DMS153 (cell line): ENCODE data around the gene C2CD3.
"Not testable (repeated sequence)": the region's sequence is repeated elsewhere in the genome, so short reads cannot be mapped to it uniquely, and the experiment has no call there.

Source experiments
- DNase-seq: peaks from one replicate; lab custom pipeline; 2025; lab: John Stamatoyannopoulos, UW

The C2CD3 gene

DNA sequence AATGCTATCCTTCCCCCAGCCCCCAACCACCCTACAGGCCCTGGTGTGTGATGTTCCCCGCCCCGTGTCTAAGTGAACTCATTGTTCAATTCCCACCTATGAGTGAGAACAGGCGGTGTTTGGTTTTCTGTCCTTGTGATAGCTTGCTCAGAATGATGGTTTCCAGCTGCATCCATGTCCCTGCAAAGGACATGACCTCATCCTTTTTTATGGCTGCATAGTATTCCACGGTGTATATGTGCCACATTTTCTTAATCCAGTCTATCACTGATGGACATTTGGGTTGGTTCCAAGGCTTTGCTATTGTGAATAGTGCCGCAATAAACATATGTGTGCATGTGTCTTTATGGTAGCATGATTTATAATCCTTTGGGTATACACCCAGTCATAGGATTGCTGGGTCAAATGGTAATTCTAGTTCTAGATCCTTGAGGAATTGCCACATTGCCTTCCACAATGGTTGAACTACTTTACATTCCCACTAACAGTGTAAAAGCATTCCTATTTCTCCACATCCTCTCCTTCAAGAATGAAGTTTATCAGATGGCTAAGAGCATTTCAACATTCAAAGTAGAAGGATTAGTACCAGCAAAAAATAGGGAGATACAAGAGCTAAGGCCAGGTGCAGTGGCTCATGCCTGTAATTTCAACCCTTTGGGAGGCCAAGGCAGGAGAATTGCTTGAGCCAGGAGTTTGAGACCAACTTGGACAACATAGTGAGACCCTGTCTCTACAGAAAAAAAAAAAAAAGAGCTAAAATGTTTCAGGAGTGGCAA is 50.4 kb downstream of the C2CD3 start:
- not testable (repeated sequence) for DNase-seq

DNA sequence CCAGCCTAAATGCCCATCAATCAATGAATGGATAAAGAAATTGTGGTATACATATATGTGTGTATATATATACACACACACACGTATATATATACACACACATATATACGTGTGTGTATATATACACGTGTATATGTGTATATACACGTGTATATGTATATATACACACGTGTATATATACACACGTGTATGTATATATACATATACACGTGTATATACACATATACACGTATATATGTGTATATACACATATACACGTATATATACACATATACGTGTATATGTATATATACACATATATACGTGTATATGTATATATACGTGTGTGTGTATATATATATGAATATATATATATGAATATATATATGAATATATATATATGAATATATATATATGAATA is 54.1 kb downstream of the C2CD3 start:
- no peak for DNase-seq

DNA sequence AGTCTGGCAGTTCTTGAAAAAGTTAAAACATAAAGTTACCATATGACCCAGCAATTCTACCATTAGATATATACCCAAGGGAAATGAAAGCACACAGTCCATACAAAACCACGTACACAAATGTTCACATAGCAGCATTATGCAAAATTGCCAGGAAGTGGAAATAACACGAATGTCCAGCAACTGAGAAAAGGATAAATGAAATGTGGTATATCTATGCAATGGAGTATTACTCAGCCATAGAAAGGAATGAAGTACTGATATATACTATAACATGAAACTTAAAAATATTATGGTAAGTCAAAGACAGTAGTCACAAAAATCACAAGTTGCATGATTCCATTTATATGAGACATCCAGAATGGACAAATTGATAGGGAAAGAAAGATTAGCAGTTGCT is 57.9 kb downstream of the C2CD3 start:
- no peak for DNase-seq

DNA sequence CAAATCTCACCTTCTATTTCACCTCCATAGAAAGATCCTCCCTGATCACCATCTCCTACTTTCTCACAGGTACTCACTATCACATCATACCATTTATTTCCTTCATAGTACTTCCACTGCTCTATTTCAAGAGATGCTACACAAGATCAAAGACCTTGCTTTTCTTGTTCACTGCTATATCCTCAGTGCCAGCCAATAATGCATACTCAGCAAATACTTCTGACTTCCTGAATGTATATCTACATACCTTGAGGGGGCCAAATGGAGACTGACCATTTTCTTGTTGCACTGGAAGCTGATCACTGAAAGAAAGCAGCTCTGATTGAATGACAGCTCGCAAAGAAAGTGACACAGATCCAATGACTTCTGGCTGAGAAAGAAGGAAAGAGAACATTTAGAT is 64.7 kb downstream of the C2CD3 start:
- no peak for DNase-seq

DNA sequence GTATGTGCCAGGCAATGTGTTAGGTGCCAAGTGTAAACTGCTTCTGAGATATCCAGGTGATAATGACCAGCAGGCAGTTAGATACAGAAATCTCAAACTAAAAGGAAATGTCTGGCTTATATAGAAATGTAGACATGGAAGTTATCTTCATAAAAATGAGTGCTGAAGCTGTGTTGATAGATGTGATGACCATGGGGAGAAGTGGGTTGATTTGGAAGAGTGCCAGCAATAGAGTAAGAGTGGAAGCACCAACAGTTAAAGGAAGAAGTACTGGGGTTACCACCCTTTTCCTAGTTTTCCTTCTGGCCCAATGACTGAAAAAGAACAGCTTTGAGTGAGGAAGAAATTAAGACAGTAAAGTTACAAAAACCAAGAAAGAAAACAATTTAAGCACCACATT is 68.5 kb downstream of the C2CD3 start:
- no peak for DNase-seq

DNA sequence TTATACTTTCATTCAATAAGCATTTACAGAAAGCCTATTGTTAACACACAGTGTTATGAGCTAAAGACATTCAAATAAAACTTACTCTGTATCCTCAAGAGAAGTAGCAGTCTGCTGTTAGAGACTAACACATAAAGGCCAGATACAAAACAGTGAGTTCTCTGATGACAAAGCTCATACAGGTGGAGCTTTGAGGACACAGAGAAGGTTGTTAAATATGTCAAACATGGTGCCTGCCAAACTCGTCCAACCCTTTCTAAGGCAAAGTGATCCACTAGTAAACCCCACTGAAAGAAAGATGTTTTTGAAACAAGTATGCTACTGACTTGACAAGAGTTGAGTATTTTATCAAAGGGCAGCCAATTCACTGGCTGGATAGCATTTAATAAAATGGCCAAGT is 70.1 kb downstream of the C2CD3 start:
- no peak for DNase-seq

DNA sequence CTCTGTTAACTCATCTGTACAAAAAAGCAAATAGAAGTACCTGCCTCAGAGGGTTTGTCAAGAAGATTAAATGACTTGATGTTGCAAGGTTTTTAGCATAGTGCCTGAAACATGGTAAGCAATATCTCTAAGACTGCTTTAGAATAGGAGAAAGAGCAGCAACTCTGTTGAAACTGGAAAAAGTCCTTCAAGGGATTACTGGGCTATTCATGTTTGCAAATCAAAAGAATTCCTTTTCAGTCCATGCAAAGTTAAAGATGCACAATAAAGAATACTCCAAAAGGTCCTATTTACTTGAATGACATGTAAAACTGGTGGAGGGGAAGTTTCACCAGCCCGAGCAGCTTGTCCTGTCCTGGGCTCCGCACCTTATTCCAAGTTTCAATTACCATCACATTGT is 70.6 kb downstream of the C2CD3 start:
- DNase-seq: no peak

DNA sequence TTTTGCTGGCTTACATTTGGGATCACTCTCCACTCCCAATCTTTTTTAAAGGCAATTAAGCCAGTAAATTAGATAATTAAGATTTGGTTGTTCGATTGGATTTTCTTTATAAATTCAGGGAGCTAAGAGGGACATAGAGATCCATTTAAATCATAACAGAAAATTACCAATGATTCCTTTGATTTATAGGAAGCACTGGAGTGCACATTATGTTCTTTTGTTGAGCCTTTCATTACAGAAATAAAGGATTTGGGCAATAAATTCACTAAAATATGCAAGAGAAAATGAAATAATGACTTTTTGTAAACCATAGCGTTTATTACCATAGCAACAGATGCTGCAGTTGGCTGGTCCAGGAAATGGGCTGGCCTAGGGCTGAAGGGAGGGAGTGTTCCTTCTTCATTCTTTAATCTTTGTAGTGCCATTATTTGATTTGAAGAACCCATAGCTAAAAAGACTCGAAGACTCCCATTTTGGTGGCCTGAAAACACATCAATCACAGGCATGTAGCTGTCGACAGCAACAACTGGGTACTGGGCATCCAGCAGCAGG is 73.0 kb downstream of the C2CD3 start:
- no peak for DNase-seq

DNA sequence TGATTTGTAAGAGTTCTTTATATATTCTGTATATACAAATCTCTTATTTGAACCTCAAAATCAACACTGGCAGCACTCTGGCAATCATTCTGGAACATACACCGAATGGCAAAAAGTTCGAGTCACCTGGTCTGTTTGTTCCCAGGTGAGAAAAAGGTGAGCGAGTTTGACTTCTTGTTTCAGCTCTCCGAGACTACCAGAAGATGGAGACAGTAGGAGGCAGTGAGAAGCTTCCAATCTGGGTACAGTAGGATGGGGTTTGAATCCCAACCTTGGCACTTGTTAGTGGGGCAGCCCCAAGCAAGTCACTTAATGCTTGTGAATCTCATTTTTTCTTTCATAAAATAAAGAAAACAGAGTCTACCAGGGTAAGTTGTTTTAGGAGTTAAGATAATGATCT is 76.4 kb downstream of the C2CD3 start:
- DNase-seq: no peak

DNA sequence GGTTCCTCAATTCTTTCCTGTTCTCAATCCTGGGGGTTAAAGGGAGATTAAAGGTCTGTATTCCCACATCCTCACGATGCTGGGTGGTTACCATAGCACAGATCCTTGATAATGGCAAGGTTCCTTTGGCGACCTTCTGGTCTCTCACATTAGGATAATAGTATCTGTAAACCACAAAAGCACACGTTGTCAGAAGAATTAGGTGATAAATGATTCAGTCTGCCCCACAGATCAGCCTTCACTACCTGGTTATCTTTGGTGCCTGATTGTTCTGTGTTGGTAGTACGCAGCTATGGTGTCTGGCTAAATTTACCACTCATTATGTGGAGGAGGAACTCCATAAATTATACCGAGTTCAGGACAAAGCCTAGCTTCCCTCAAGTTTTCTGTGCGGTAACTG is 78.4 kb downstream of the C2CD3 start:
- DNase-seq: no peak

DNA sequence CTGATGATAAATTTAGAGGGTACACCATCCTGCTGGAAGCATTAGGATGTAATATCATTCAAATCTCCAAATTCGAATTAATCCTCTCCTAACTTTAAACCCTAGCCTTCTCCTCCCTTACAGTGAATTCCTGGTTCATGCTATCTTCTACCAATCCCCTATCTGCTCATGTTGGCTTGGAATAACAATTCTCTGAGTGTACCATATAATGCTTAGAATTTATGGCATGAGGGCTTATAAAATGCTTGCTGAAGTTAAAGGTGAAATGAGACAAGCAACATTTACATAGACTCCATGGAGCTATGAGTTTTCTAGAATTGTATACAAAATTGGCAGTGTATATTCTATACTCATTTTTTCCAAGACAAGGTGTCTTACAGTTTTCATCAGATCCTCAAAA is 79.3 kb downstream of the C2CD3 start:
- DNase-seq: no peak

DNA sequence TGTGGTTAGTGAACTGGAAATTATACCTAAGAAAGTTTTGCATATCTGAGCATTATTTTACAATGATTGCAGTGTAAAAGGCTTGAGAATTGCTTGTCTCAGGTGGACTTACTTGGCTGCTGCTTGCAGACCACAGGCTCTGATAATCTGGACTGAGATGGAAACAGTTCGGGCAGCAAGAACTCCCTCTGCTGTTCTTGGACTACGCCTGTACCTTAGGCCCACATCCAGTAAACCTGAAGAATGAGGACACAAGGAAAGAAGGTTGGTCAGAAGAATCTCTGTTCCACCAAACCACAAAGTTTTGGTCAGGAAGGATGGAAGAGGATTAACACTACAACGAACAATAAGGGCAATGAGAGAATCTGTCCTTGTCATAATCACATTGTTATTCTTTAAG is 80.1 kb downstream of the C2CD3 start:
- no peak for DNase-seq

DNA sequence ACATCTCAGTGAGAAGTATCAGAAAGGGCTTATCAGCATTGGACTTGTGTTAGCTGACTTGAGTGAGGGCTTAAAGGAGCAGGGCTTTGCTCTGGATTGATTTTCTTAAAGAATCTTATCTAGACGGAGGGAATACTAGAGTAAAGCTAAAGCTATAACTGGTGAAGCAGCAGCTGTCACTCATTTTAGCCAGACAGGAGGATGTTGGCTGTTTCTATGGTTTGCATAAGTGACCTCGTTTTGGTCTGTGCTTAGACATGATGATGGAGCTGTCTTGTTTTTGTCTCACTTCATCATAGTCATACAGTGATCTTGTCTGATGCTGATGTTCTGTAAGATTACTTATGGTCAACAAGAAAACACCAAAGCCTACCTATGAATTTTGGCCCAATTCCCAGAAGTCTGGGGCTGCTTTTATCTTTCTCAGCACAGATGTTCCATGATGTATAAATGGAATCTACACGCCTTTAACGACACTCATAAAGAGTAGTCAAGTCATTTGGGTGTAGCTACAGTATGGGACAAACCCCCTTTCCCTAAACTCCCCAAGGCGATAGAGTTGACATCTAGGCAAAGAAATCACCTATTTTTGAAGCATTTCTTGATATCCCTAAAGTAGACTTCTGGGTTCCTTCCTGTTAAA is 84.4 kb downstream of the C2CD3 start:
- DNase-seq: no peak

DNA sequence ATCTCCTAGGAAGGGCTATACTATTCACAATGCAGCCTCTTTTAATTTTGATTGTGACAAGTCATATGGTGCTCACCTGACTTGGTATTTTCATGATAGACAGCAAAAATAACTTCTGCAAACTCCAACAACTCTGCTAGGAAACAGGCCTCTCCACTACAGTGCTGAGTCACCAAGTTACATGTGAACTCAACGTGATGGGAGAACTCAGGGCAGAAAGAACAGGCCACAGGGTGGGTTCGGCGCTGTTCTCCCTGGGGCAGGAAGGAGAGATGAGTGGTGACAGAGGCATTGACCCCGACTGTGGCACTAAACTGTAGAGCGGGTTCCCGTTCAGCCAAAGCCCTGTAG is 85.3 kb downstream of the C2CD3 start:
- DNase-seq: no peak

DNA sequence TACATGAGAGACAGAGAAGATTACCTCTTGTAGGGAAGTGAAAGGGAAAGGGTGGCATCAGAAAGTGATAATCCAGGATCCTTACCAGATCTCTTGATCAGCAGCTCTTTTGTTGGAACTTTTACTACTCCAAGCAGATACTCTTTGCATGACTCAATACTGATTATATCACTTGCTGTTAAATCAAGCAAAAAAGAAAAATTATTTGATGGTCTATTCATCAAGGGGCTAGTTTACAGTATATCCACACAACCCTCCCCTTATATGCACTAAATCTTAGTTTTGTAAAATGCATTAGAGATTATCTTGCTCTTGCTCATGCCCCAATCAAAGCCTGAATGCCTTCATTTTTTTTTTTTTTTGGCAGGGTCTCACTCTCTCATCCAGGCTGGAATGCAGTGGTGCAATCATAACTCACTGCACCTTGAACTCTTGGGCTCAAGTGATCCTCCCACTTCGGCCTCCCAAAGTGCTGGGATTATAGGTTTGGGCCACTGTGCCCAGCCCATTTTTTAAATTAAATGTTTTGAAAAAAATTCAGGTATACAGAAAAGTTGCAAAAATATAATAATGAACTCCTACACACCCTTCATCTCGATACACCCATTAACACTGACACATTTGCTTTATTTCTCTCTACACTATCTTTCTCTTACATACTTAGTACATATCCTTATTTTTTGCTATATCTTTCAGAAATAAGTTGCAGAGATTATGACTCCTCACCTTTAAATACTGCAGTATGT is 85.8 kb downstream of the C2CD3 start:
- no peak for DNase-seq

DNA sequence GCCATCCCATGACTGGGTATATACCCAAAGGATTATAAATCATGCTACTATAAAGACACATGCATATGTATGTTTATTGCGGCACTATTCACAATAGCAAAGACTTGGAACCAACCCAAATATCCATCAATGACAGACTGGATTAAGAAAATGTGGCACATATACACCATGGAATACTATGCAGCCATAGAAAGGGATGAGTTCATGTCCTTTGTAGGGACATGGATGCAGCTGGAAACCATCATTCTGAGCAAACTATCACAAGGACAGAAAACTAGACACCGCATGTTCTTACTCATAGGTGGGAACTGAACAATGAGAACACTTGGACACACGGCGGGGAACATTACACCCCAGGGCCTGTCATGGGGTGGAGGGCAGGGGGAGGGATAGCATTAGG is 86.9 kb downstream of the C2CD3 start:
- not testable (repeated sequence) for DNase-seq

DNA sequence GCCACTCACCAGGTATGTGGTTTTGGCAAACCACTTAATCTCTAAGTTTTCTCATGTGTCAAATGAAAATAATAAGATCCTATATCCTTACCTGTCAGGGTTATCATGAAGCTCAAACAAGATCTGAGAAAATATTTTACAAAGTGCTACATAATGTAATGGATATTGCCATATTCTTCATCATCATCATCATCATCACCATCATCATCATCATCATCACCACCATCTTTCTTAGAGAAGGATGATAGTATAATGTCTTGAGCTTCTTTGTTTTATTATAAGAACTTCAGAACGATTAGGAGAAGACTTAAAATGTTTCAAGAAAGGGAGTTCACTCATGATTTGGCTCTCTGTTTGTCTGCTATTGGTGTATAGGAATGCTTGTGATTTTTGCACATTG is 89.4 kb downstream of the C2CD3 start:
- DNase-seq: no peak

DNA sequence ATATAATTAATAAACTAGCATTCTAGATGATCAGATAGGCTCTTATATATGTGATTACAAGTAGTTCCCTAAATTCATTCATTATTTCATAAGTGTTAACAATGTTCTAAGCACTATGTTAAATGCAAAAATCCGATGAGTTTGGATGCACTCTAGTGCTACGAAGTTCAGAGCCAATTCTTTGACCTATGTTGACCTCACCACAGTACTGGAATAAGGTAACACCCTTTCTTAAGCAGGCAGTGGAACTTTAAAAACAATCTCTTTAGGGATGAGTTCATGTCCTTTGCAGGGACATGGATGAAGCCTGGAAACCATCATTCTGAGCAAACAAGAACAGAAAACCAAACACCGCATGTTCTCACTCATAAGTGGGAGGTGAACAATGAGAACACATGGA is 93.6 kb downstream of the C2CD3 start:
- DNase-seq: no peak

DNA sequence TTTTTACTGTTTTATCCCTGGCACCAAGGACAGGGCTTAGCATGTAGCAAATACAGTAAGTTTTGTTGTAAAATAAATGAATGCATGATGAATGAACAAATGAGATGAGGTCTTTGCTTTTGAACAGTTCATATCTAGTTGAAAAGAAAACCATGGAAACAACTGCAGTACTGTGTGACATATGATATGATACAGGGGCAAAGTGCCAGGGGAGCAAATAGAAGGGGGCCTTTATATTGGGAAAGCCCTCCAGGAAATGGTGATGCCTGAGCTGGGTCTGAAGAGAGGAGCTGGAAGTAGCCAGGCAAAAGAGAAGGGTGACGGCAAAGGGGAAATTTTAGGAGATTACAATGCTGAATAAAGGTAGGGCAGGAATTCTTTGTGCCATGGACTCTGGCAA is 98.1 kb downstream of the C2CD3 start:
- peak; percentile 15 for DNase-seq

DNA sequence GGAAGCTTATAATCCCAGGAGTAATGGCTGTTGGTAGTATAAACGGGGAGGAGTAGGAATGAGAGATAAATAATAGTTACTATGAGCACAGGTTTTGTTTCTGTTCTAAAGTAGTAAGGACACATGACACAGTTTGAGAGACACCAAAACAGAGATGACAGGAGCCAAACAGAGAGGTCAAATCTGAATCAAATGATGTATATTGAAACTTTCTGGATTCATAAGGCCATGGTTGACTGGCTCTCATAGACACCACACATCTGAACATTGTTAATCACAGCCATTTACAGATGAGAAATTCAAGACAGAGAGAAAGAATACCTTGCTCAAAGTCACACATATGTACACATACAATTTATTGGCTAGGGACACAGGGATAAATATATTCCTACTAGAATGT is 98.5 kb downstream of the C2CD3 start:
- DNase-seq: no peak

DNA sequence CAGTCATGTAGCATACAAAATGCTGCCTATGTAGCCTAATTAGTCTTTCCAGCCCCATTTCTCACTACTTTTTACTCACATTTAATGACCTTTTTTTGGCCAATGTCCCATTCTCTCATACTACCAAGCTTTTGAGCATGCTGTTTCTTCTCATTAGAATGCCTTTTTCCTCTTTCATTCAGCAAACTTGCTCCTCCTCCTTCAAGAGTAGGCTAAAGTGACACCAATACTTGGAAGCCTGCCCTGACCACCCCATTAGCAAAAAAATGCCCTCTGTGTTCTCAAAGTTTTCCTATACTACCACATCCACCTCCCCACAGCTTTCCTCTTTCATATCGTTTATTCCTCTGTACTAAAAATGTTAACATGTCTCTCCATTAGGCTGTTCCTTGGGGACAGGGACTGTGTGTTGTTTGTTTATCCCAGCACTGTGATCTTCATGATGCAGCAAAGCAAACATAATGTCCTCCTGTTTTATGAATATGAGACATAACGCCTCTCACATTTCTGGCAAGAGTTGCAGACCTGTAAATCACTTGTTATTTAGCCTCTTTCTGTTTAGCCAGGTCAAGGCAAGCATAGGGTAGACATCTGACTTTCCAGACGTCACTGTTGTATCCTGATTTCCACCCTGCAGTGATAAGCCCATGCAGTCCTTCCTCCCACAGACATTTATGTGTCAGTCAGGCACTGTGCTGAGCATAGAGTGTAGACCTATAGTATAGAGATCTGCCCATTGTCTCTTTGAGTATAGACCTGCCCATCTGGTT is 99.9 kb downstream of the C2CD3 start:
- no peak for DNase-seq
